ENCODE results near the gene EEF1G.

DNA sequence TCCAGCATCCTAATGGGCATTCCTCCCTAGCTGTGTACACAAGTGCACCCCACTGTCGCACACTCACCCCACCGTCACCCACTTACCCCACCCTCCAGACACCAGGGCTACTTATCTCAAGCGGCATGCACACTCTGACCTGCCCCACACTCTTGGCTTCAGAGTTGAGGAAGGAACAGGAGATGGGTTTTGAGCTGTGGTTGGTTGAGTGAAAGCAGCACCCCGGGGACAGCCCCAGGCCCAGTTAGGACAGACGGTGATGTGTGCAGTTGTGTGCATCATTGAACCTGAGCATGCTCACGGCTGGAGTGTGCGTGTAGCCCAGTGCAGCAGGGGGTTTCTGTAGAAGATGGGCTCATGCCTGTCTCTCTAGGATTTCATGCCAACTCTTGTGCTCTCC lies 59.5 kb downstream of the EEF1G start:
- TF ChIP-seq, protein P1, sequence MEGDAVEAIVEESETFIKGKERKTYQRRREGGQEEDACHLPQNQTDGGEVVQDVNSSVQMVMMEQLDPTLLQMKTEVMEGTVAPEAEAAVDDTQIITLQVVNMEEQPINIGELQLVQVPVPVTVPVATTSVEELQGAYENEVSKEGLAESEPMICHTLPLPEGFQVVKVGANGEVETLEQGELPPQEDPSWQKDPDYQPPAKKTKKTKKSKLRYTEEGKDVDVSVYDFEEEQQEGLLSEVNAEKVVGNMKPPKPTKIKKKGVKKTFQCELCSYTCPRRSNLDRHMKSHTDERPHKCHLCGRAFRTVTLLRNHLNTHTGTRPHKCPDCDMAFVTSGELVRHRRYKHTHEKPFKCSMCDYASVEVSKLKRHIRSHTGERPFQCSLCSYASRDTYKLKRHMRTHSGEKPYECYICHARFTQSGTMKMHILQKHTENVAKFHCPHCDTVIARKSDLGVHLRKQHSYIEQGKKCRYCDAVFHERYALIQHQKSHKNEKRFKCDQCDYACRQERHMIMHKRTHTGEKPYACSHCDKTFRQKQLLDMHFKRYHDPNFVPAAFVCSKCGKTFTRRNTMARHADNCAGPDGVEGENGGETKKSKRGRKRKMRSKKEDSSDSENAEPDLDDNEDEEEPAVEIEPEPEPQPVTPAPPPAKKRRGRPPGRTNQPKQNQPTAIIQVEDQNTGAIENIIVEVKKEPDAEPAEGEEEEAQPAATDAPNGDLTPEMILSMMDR (IDR thresholded peaks at IDR 0.05): no peak
- no peak for TF ChIP-seq POLR2A (IDR thresholded peaks at IDR 0.05)
